ENCODE measurements around the gene LONRF2. TPM values are rescaled to one million over a fixed set of nuclear protein-coding genes. Genes with fewer than 3 reads are reported as not detected.

Gene LONRF2
- total RNA-seq, 1 experiment from 2014 or later, result 2.7 TPM

GRCh38 chr2:100234141-100234540, 88.2 kb downstream of the LONRF2 start:
- TF ChIP-seq CTCF (conservative IDR thresholded peaks at IDR 0.05), result no peak
- Histone ChIP-seq H3K27me3 (ENCODE audit: insufficient read depth, low read length) (no peaks in the 10 kb centered on the region), H2AFZ (ENCODE audit: low read length) (no peak overlapping the region), H2BK20ac (ENCODE audit: low read depth, low read length, poor library complexity, severe bottlenecking) (no peak overlapping the region), H3K4ac (ENCODE audit: low read depth, low read length) (no peak overlapping the region), H2BK15ac (ENCODE audit: low read depth, low read length) (no peak overlapping the region), H2BK5ac (ENCODE audit: insufficient read length, low read length) (no peak overlapping the region), H3K27ac (ENCODE audit: insufficient read length, low read depth, low read length) (no peak overlapping the region), H3K9ac (ENCODE audit: extremely low read depth, insufficient read length, low read length) (no peak overlapping the region), H4K5ac (ENCODE audit: insufficient read length, low read depth, low read length) (no peak overlapping the region), H4K20me1 (ENCODE audit: control insufficient read depth, insufficient read depth, insufficient read length) (no peaks in the 10 kb centered on the region), H3K4me2 (ENCODE audit: insufficient read depth, insufficient read length, low read length) (no peak overlapping the region), H3K23me2 (ENCODE audit: insufficient read length, low read depth, low read length, poor library complexity, severe bottlenecking) (no peaks in the 10 kb centered on the region), H2BK120ac (ENCODE audit: low read depth, low read length, poor library complexity, severe bottlenecking) (no peak overlapping the region), H3K56ac (ENCODE audit: insufficient read length, low read depth, low read length) (no peak overlapping the region), H3K18ac (ENCODE audit: insufficient read length, low read depth, low read length) (no peak overlapping the region), H2BK12ac (ENCODE audit: insufficient read length, low read depth, low read length) (no peak overlapping the region), H3T11ph (ENCODE audit: low read length) (no peak overlapping the region), H3K9me3 (ENCODE audit: control insufficient read depth, low read depth, low read length) (no peaks in the 10 kb centered on the region), H2AK5ac (ENCODE audit: insufficient read length, low read length) (no peak overlapping the region), H4K8ac (replicated peaks; ENCODE audit: insufficient read length, low read depth, low read length) (no peak overlapping the region), H3K23ac (ENCODE audit: insufficient read length, low read depth, low read length) (no peak overlapping the region), H4K91ac (ENCODE audit: insufficient read length, low read depth, low read length) (no peak overlapping the region), H3K79me2 (ENCODE audit: insufficient read depth, low read length) (no peaks in the 10 kb centered on the region; the same call in 1 of the 2 replicates), H3K79me1 (ENCODE audit: insufficient read depth, low read depth, low read length, poor library complexity, severe bottlenecking) (no peaks in the 10 kb centered on the region), H3K14ac (ENCODE audit: insufficient read depth, low read length) (no peak overlapping the region), H3K4me1 (ENCODE audit: insufficient read depth, low read length) (no peaks in the 10 kb centered on the region; the same call in 1 of the 2 replicates)
- Mint-ChIP-seq H3K4me1 (peaks cover 19 to 25% of the 10 kb centered on the region in 2 experiments), H3K9me3 (no peaks in the 10 kb centered on the region), H3K4me3 (no peak overlapping the region), H3K36me3 (ENCODE audit: insufficient read depth in 1 of 3, low read depth in 3 of 3) (no peaks in the 10 kb centered on the region; a peak in 1 of 7 replicates), H3K27me3 (ENCODE audit: low read depth) (peaks cover 12% of the 10 kb centered on the region), H3K27ac (no peak overlapping the region)
- WGBS (ENCODE audit: extremely low coverage, insufficient read length, low lambda C conversion rate), result no CpG with 5 or more reads among the region's 4 CpGs
- no peak for DNase-seq

All from H9 (cell line).